IMR-90 (cell line): ENCODE measurements around the gene ATP1A1. TPM values are rescaled to one million over a fixed set of nuclear protein-coding genes. Genes with fewer than 3 reads are reported as not detected.

Source experiments
- ATAC-seq: fragments of 200-7000 bp; cut with Tn5 transposase; 2 replicates; pipeline ENCODE4 v1.9.1; 2020; ENCODE audit warnings: low read depth, mild to moderate bottlenecking, moderate library complexity
- BruUV-seq: library from RNA; stranded (reverse); fragments of 400-500 nt; replicated peaks from 2 replicates; lab custom pipeline; 2021; lab: Mats Ljungman, UMichigan
- CTCF ChIA-PET: fragments of 300-600 bp; formaldehyde crosslinking; extraction: SDS; loops from one replicate; lab custom pipeline; 2021; ENCODE audit warnings: antibody characterized with exemption; lab: Yijun Ruan, JAX
- POLR2A ChIA-PET: fragments of 300-600 bp; sonication (Branson Sonifier 250); formaldehyde crosslinking; loops from one replicate; lab custom pipeline; 2022; ENCODE audit warnings: antibody characterized with exemption; ENCODE audit not compliant: unreplicated experiment; lab: Charles Lee
- DNase-seq: peaks from one replicate; pipeline ENCODE4 v3.0.0; 2013
- H2AFZ ChIP-seq: replicated peaks from 2 replicates; pipeline ENCODE3; 2013; ENCODE audit warnings: low read length, mild to moderate bottlenecking; ENCODE audit not compliant: poor library complexity
- H2AK5ac ChIP-seq: 2 replicates; pipeline ENCODE4 v1.6.1; 2013; ENCODE audit warnings: low read depth, low read length, inconsistent platforms
- H2AK9ac ChIP-seq: replicated peaks from 2 replicates; pipeline ENCODE3; 2013; ENCODE audit warnings: mild to moderate bottlenecking, low read depth, low read length, moderate library complexity; ENCODE audit not compliant: poor library complexity
- H2BK120ac ChIP-seq: 2 replicates; pipeline ENCODE4 v1.6.1; 2013; ENCODE audit warnings: low read depth, low read length, inconsistent platforms
- H2BK15ac ChIP-seq: 3 replicates; pipeline ENCODE4 v1.6.1; 2013; ENCODE audit warnings: low read depth, low read length, inconsistent platforms
- H2BK20ac ChIP-seq: 2 replicates; pipeline ENCODE4 v1.6.1; 2013; ENCODE audit warnings: low read depth, mild to moderate bottlenecking, inconsistent platforms, low read length, moderate library complexity
- H2BK5ac ChIP-seq: 2 replicates; pipeline ENCODE4 v1.6.1; 2013; ENCODE audit warnings: mild to moderate bottlenecking, low read depth, low read length, inconsistent platforms; ENCODE audit not compliant: poor library complexity, severe bottlenecking
- H3K14ac ChIP-seq: replicated peaks from 2 replicates; pipeline ENCODE4 v1.6.1; 2013; ENCODE audit warnings: low read depth, low read length, inconsistent platforms
- H3K18ac ChIP-seq: 2 replicates; pipeline ENCODE4 v1.6.1; 2013; ENCODE audit warnings: low read depth, low read length, control low read depth
- H3K23ac ChIP-seq: 2 replicates; pipeline ENCODE4 v1.6.1; 2013; ENCODE audit warnings: low read depth, low read length, inconsistent platforms
- H3K27ac ChIP-seq: 2 replicates; pipeline ENCODE4 v1.5.1; 2013; ENCODE audit warnings: mild to moderate bottlenecking, control low read depth, low read length; ENCODE audit not compliant: insufficient read depth
- H3K27me3 ChIP-seq: 2 replicates; pipeline ENCODE4 v1.6.1; 2013; ENCODE audit warnings: low read length; ENCODE audit not compliant: control insufficient read depth, insufficient read depth
- H3K36me3 ChIP-seq: 2 replicates; pipeline ENCODE4 v1.6.1; 2013; ENCODE audit warnings: low read length, mixed read lengths; ENCODE audit not compliant: control insufficient read depth, insufficient read depth
- H3K4ac ChIP-seq: 2 replicates; pipeline ENCODE4 v1.6.1; 2013; ENCODE audit warnings: low read depth, low read length, inconsistent platforms
- H3K4me1 ChIP-seq: 2 replicates; pipeline ENCODE4 v1.6.1; 2013; ENCODE audit warnings: low read length, mixed read lengths; ENCODE audit not compliant: control insufficient read depth, insufficient read depth
- H3K4me2 ChIP-seq: 2 replicates; pipeline ENCODE4 v1.6.1; 2013; ENCODE audit warnings: low read depth, mild to moderate bottlenecking, control low read depth, low read length, moderate library complexity
- H3K4me3 ChIP-seq: 2 replicates; pipeline ENCODE4 v1.5.1; 2013; ENCODE audit warnings: low read depth, mild to moderate bottlenecking, control low read depth, low read length, moderate library complexity; ENCODE audit not compliant: insufficient read depth
- H3K56ac ChIP-seq: 2 replicates; pipeline ENCODE4 v1.6.1; 2013; ENCODE audit warnings: low read length, inconsistent platforms; ENCODE audit not compliant: insufficient read depth; ENCODE audit errors: extremely low read depth
- H3K79me1 ChIP-seq, 2 experiments: 2 replicates each; pipeline ENCODE4 v1.6.1; 2013; ENCODE audit warnings: low read length in 2 of 2, inconsistent platforms in 1 of 2, low read depth in 1 of 2
- H3K9ac ChIP-seq: 2 replicates; pipeline ENCODE4 v1.6.1; 2013; ENCODE audit warnings: low read depth, low read length, control low read depth
- H3K9me1 ChIP-seq: 2 replicates; pipeline ENCODE4 v1.6.1; 2013; ENCODE audit warnings: low read length, inconsistent platforms; ENCODE audit not compliant: insufficient read depth
- H3K9me3 ChIP-seq: 2 replicates; pipeline ENCODE4 v1.6.1; 2013; ENCODE audit warnings: low read length; ENCODE audit not compliant: control insufficient read depth, insufficient read depth
- H4K20me1 ChIP-seq: 2 replicates; pipeline ENCODE4 v1.6.1; 2013; ENCODE audit warnings: low read length, inconsistent platforms; ENCODE audit not compliant: insufficient read depth
- H4K5ac ChIP-seq: 2 replicates; pipeline ENCODE4 v1.6.1; 2013; ENCODE audit warnings: mild to moderate bottlenecking, low read depth, low read length, control low read depth
- H4K8ac ChIP-seq, 2 experiments: 2 replicates each; pipeline ENCODE4 v1.6.1; 2013; ENCODE audit warnings: low read depth in 2 of 2, low read length in 2 of 2, control low read depth in 1 of 2, inconsistent platforms in 1 of 2
- H4K91ac ChIP-seq: 2 replicates; pipeline ENCODE4 v1.6.1; 2013; ENCODE audit warnings: low read depth, low read length, inconsistent platforms; ENCODE audit not compliant: insufficient read depth
- BHLHE40 ChIP-seq: fragments of 150-350 bp; IDR thresholded peaks from 2 replicates; pipeline ENCODE4 v1.6.1; 2016; ENCODE audit warnings: mild to moderate bottlenecking, low read depth, low read length
- CEBPB ChIP-seq: IDR thresholded peaks from 2 replicates; pipeline ENCODE4 v1.6.1; 2012; ENCODE audit warnings: low read depth, low read length, improper control_type of control experiment
- MAFK ChIP-seq: IDR thresholded peaks from 2 replicates; pipeline ENCODE4 v1.6.1; 2012; ENCODE audit warnings: low read depth, low read length, improper control_type of control experiment
- MAZ ChIP-seq: IDR thresholded peaks from 2 replicates; pipeline ENCODE4 v1.6.1; 2012; ENCODE audit warnings: low read depth, mild to moderate bottlenecking, low read length, improper control_type of control experiment, moderate library complexity, borderline replicate concordance
- MXI1 ChIP-seq: IDR thresholded peaks from 2 replicates; pipeline ENCODE4 v1.6.1; 2012; ENCODE audit warnings: low read depth, mild to moderate bottlenecking, low read length, moderate library complexity, borderline replicate concordance
- NFE2L2 ChIP-seq: fragments of 150-350 bp; IDR thresholded peaks from 2 replicates; pipeline ENCODE4 v1.6.1; 2016; ENCODE audit warnings: low read depth, mild to moderate bottlenecking, low read length
- POLR2A ChIP-seq: IDR thresholded peaks from 2 replicates; pipeline ENCODE4 v1.6.1; 2012; ENCODE audit warnings: mild to moderate bottlenecking, low read depth, low read length
- RAD21 ChIP-seq: IDR thresholded peaks from 2 replicates; pipeline ENCODE4 v1.6.1; 2012; ENCODE audit warnings: low read length, improper control_type of control experiment
- SMC3 ChIP-seq: fragments of 150-350 bp; IDR thresholded peaks from 2 replicates; pipeline ENCODE4 v1.6.1; 2016; ENCODE audit warnings: low read depth, mild to moderate bottlenecking, antibody characterized with exemption, low read length, moderate library complexity
- WGBS, 2 experiments: methylation state at CpG; one replicate each; pipeline versions ENCODE4 v1.1.5 to v1.1.7; 2013; ENCODE audit warnings: missing lambda C conversion rate in 2 of 2; ENCODE audit not compliant: insufficient read length in 1 of 2; ENCODE audit errors: extremely low coverage in 2 of 2; 5-methylcytosine and 5-hydroxymethylcytosine counted together
- dilution Hi-C: fragments of 300-500 bp; cut with HindIII; formaldehyde crosslinking; loops from one replicate; pipeline ENCODE4 v1.14.3; 2018; ENCODE audit warnings: low sequenced_read_pairs; ENCODE audit not compliant: unreplicated experiment
- in situ Hi-C: fragments of 300-500 bp; cut with MboI; formaldehyde crosslinking; loops from 3 replicates; pipeline ENCODE4 v1.14.3; 2019; ENCODE audit warnings: low sequenced_read_pairs, inconsistent platforms, mixed read lengths
- intact Hi-C: fragments of 100-400 bp; cut with micrococcal nuclease; formaldehyde crosslinking; loops from 2 replicates; pipeline ENCODE4 v1.10.0; 2022
- polyA plus RNA-seq, 3 experiments: library from polyadenylated mRNA; depleted of rRNA; stranded (reverse); fragments of >200 nt; gene quantifications; 2 replicates each; pipeline ENCODE4 v1.2.3, GENCODE V29; 2012; ENCODE audit warnings: low replicate concordance in 1 of 3
- total RNA-seq: library from RNA; depleted of rRNA; stranded (reverse); fragments of >200 nt; gene quantifications from 2 replicates; pipeline ENCODE4 v1.2.3, GENCODE V29; 2012

ATP1A1 gene
- total and polyA plus RNA-seq, 2 of the 4 experiments (the other 2 are of a cell fraction) = 116 to 125 TPM

- peak overlapping the region; percentile 94; the same call in 1 of the 2 replicates for H3K23ac ChIP-seq
- no TSS peak for BruUV-seq
- peak overlapping the region; percentile 95 for H3K9ac ChIP-seq
- 0 out of 3 replicates have a peak overlapping the region, but pooled peaks have one; percentile 15 for H2BK15ac ChIP-seq
- H3K4me1 ChIP-seq = peaks cover 7% of the 10 kb centered on the region
- ATAC-seq (peak; percentile 99), DNase-seq (peak; percentile 75)
- no peaks in the 10 kb centered on the region for H3K36me3 ChIP-seq
- peak overlapping the region; percentile 76; the same call in 1 of the 2 replicates for H2AK5ac ChIP-seq
- H4K8ac ChIP-seq = peak overlapping the region; percentile 99 to 100
- H3K79me1 ChIP-seq = peaks cover 7 to 11% of the 10 kb centered on the region in 2 experiments
- H2BK5ac ChIP-seq = peak overlapping the region; percentile 32
- H3K4me3 ChIP-seq = peak overlapping the region; percentile 86
- ChIA-PET CTCF (no interaction called here), POLR2A (no interaction called here)
- TF ChIP-seq BHLHE40 = no peak
- no peak for TF ChIP-seq CEBPB
- TF ChIP-seq POLR2A = peak; percentile 62; the same call in 1 of the 2 replicates
- no peak for TF ChIP-seq SMC3
- peak; percentile 51; the same call in 1 of the 2 replicates for TF ChIP-seq MXI1
- no peak for TF ChIP-seq RAD21
- TF ChIP-seq NFE2L2 = no peak
- no peak for TF ChIP-seq MAFK
- TF ChIP-seq MAZ = peak; percentile 44; the same call in 1 of the 2 replicates
- H2AK9ac ChIP-seq = peak overlapping the region; percentile 90
- intact Hi-C loops = loop anchor here (1.0 to 5.0 kb wide), 2 partner anchors 45 to 69 kb away; partner anchors contain the start of gene ATP1A1
- H3K56ac ChIP-seq = peak overlapping the region; percentile 23; the same call in 1 of the 2 replicates
- no peak overlapping the region for H2BK20ac ChIP-seq
- H3K18ac ChIP-seq = peak overlapping the region; percentile 88
- H3K4me2 ChIP-seq = peak overlapping the region; percentile 99
- peaks cover 2% of the 10 kb centered on the region; the same call in 1 of the 2 replicates for H3K27me3 ChIP-seq
- H3K9me1 ChIP-seq = 0 out of 2 replicates have a peak, but pooled peaks cover 3% of the 10 kb centered on the region
- peak overlapping the region; percentile 0; the same call in 1 of the 2 replicates for H2BK120ac ChIP-seq
- peak overlapping the region; percentile 79 for H3K14ac ChIP-seq
- dilution Hi-C loops = no loop called here
- H4K5ac ChIP-seq = peak overlapping the region; percentile 100
- H4K91ac ChIP-seq = peak overlapping the region; percentile 93
- H3K4ac ChIP-seq = peak overlapping the region; percentile 88
- no peaks in the 10 kb centered on the region for H3K9me3 ChIP-seq
- H3K27ac ChIP-seq = peak overlapping the region; percentile 62
- H4K20me1 ChIP-seq = no peaks in the 10 kb centered on the region
- 0% methylated on average over 14 of the region's 48 CpGs; no CpG with 5 or more reads in 1 of the 2 experiments for WGBS, 2 experiments
- peak overlapping the region; percentile 98 for H2AFZ ChIP-seq
- in situ Hi-C loops = no loop called here
Observed at GRCh38 chr1:116418091-116418830, 45.2 kb downstream of the ATP1A1 start.
